Ovary (tissue), 3 donors: ENCODE results near the gene DOP1A.

ENCODE experiments used
- POLR2A ChIP-seq: fragments of 450-650 bp; IDR thresholded peaks from one replicate; pipeline ENCODE4 v1.6.1; 2017; ENCODE audit warnings: antibody characterized with exemption, mild to moderate bottlenecking, moderate library complexity
- TF ChIP-seq, protein P1 (sequence below), 3 donors: fragments of 450-650 bp in 2 of 3; fragments of 200-600 bp in 1 of 3; IDR thresholded peaks; one replicate each; pipeline versions ENCODE4 v1.5.1 to v1.8.0; 2016 to 2022; ENCODE audit warnings: antibody characterized with exemption in 3 of 3, mild to moderate bottlenecking in 1 of 3
- donor health status: DM: no; HTN: no; CAD: no.

GRCh38 chr6:83215131-83216047, 147.9 kb downstream of the DOP1A start:
- TF ChIP-seq POLR2A: no peak
- TF ChIP-seq, protein P1, sequence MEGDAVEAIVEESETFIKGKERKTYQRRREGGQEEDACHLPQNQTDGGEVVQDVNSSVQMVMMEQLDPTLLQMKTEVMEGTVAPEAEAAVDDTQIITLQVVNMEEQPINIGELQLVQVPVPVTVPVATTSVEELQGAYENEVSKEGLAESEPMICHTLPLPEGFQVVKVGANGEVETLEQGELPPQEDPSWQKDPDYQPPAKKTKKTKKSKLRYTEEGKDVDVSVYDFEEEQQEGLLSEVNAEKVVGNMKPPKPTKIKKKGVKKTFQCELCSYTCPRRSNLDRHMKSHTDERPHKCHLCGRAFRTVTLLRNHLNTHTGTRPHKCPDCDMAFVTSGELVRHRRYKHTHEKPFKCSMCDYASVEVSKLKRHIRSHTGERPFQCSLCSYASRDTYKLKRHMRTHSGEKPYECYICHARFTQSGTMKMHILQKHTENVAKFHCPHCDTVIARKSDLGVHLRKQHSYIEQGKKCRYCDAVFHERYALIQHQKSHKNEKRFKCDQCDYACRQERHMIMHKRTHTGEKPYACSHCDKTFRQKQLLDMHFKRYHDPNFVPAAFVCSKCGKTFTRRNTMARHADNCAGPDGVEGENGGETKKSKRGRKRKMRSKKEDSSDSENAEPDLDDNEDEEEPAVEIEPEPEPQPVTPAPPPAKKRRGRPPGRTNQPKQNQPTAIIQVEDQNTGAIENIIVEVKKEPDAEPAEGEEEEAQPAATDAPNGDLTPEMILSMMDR (IDR thresholded peaks at IDR 0.05): peak; percentile 59 to 75 (median 62)
